RPMI7951 (cell line): ENCODE results near the gene CDKN2B-AS1. TPM values are rescaled to one million over a fixed set of nuclear protein-coding genes. Genes with fewer than 3 reads are reported as not detected.

Experiments used
- DNase-seq: peaks from one replicate; pipeline ENCODE4 v3.0.0-alpha.2; 2012; ENCODE audit warnings: low read depth
- total RNA-seq: library from RNA; depleted of rRNA; stranded (reverse); fragments of >200 nt; shearing (Covaris generic); gene quantifications from 2 replicates; pipeline ENCODE4 v1.2.3, GENCODE V29; 2014; rRNA removed

CDKN2B-AS1 gene
- total RNA-seq, 1 experiment from 2014 or later: 7.0 TPM

GRCh38 chr9:22148876-22149637 is 154.5 kb downstream of the CDKN2B-AS1 start:
- DNase-seq: peak; percentile 67

- no peak for DNase-seq
Observed at GRCh38 chr9:22154064-22154463, 159.5 kb downstream of the CDKN2B-AS1 start.

- DNase-seq: no peak
Observed at GRCh38 chr9:22156586-22156985, 162.0 kb downstream of the CDKN2B-AS1 start.

- no peak for DNase-seq
Observed at GRCh38 chr9:22157276-22157675, 162.7 kb downstream of the CDKN2B-AS1 start.

GRCh38 chr9:22157828-22158227 is 163.2 kb downstream of the CDKN2B-AS1 start:
- no peak for DNase-seq

- DNase-seq: no peak
Observed at GRCh38 chr9:22158271-22158670, 163.7 kb downstream of the CDKN2B-AS1 start.

GRCh38 chr9:22158927-22159346 is 164.3 kb downstream of the CDKN2B-AS1 start:
- DNase-seq: peak; percentile 74

- DNase-seq: no peak
Observed at GRCh38 chr9:22159586-22159985, 165.0 kb downstream of the CDKN2B-AS1 start.

- peak; percentile 57 for DNase-seq
Observed at GRCh38 chr9:22160221-22160620, 165.6 kb downstream of the CDKN2B-AS1 start.

GRCh38 chr9:22165144-22165543 is 170.6 kb downstream of the CDKN2B-AS1 start:
- DNase-seq: no peak

GRCh38 chr9:22169243-22169642 is 174.7 kb downstream of the CDKN2B-AS1 start:
- peak; percentile 59 for DNase-seq

GRCh38 chr9:22169727-22170503 is 175.3 kb downstream of the CDKN2B-AS1 start:
- DNase-seq: no peak

Other genes with a start within 250 kb of the CDKN2B-AS1 start
- gene MTAP, start 192.2 kb upstream of the CDKN2B-AS1 start, total RNA-seq: 25.7 and 34.0 TPM in 2 replicates
- gene CDKN2A, start 399 bp upstream of the CDKN2B-AS1 start, total RNA-seq: 477 and 592 TPM in 2 replicates
- gene CDKN2B, start 14.5 kb downstream of the CDKN2B-AS1 start, total RNA-seq: 8.3 and 9.5 TPM in 2 replicates